Activated T-helper 17 cell treated with anti-CD3 and anti-CD28 coated beads, Interleukin-2, amount 50 U/mL, for 72 hours (primary cell): ENCODE results near the gene C22orf15. TPM values are rescaled to one million over a fixed set of nuclear protein-coding genes. Genes with fewer than 3 reads are reported as not detected.
"Not testable (repeated sequence)": the region's sequence is repeated elsewhere in the genome, so short reads cannot be mapped to it uniquely, and the experiment has no call there.

Experiments used
- ATAC-seq: fragments of 150-1000 bp; cut with Tn5 transposase; replicated peaks from 2 replicates; pipeline ENCODE4 v1.10.0; 2021; ENCODE audit warnings: mild to moderate bottlenecking, moderate library complexity
- H3K27ac Mint-ChIP-seq: one replicate; pipeline ENCODE4 v1.8.0; 2022; ENCODE audit warnings: mixed read lengths
- H3K27me3 Mint-ChIP-seq: one replicate; pipeline ENCODE4 v1.8.0; 2022; ENCODE audit warnings: mixed read lengths
- H3K36me3 Mint-ChIP-seq: one replicate; pipeline ENCODE4 v1.8.0; 2022; ENCODE audit warnings: low read depth, mild to moderate bottlenecking, mixed read lengths
- H3K4me1 Mint-ChIP-seq: one replicate; pipeline ENCODE4 v1.8.0; 2022; ENCODE audit warnings: mixed read lengths
- H3K4me3 Mint-ChIP-seq: one replicate; pipeline ENCODE4 v1.8.0; 2022; ENCODE audit warnings: mild to moderate bottlenecking, mixed read lengths
- H3K9me3 Mint-ChIP-seq: one replicate; pipeline ENCODE4 v1.8.0; 2022; ENCODE audit warnings: mixed read lengths
- total RNA-seq, 2 donors: library from RNA; stranded (reverse); gene quantifications; one replicate each; pipeline ENCODE4 v1.2.3, GENCODE V29; 2022

The C22orf15 gene
- total RNA-seq = not detected

GRCh38 chr22:23762842-23763578 lies at the start of gene C22orf15:
TSS of gene C22orf15 (plus strand) at chr22:23762990. CDS start at chr22:23763307, 317 bp downstream.
- H3K27ac Mint-ChIP-seq = peak within 1 kb of the TSS; percentile 30
- H3K36me3 Mint-ChIP-seq = no peaks in the 10 kb centered on the region
- H3K4me1 Mint-ChIP-seq = no peaks in the 10 kb centered on the region
- no peaks in the 10 kb centered on the region for H3K9me3 Mint-ChIP-seq
- no peaks in the 10 kb centered on the region for H3K27me3 Mint-ChIP-seq
- no peak for ATAC-seq
- H3K4me3 Mint-ChIP-seq = peak within 1 kb of the TSS; percentile 52

DNA sequence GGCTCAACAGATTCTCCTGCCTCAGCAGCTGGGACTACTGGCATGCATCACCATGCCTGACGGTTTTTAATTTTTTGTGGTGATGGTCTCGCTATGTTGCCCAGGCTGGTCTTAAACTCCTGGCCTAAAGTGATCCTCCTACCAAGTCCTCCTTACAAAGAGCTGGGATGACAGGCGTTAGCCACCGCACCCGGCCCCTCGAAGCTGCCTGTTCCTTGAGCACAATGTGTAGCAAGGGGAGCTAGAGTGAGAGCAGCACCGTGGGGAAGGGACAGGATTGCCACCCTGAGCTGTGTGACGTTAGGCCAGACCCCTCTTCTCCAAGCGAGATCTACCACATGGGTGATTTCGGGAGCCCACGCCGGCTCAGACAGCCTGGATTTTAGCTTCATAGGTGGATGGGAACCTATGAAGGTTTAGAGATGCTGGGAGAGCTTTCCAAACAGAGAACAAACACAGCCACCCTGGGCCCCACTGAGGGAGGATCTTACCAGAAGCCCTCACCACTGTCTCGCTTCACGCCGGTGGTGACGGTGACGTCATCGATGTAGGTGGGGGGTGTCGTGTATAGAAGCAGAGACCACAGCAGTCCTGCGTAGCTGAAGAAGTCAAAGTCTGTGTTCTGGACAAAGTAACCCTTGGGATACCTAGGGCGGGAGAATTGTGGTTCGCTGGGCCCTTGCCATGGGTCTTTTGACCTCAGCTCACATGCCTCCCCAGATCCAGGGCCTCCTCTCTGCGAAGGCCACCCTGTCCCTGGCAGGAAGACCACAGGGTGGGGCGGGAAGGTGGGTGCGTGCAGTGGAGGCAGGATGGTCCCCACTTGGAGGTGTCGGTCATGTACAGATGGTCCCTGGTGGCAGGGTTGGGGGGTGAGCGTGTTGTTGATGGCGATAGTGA lies 48.8 kb upstream of the C22orf15 start:
- ATAC-seq = no peak
- Mint-ChIP-seq H3K36me3 (peaks cover 52% of the 10 kb centered on the region), H3K4me1 (peaks cover 14% of the 10 kb centered on the region), H3K27ac (no peak overlapping the region), H3K4me3 (no peak overlapping the region), H3K9me3 (no peaks in the 10 kb centered on the region), H3K27me3 (no peaks in the 10 kb centered on the region)

GRCh38 chr22:23714596-23715578 lies 47.9 kb upstream of the C22orf15 start:
- peaks cover 7% of the 10 kb centered on the region for H3K4me1 Mint-ChIP-seq
- H3K9me3 Mint-ChIP-seq = no peaks in the 10 kb centered on the region
- H3K4me3 Mint-ChIP-seq = peak overlapping the region; percentile 72
- H3K27me3 Mint-ChIP-seq = no peaks in the 10 kb centered on the region
- peak overlapping the region; percentile 65 for H3K27ac Mint-ChIP-seq
- H3K36me3 Mint-ChIP-seq = peaks cover 43% of the 10 kb centered on the region
- ATAC-seq = no peak

GRCh38 chr22:23715806-23716375 lies 46.9 kb upstream of the C22orf15 start:
- Mint-ChIP-seq H3K4me3 (peak overlapping the region; percentile 72), H3K27ac (peak overlapping the region; percentile 65), H3K36me3 (peaks cover 33% of the 10 kb centered on the region), H3K27me3 (no peaks in the 10 kb centered on the region), H3K9me3 (no peaks in the 10 kb centered on the region), H3K4me1 (no peaks in the 10 kb centered on the region)
- ATAC-seq = no peak

GRCh38 chr22:23716811-23717801 lies 45.7 kb upstream of the C22orf15 start:
- ATAC-seq = peak; percentile 95
- H3K36me3 Mint-ChIP-seq = peaks cover 20% of the 10 kb centered on the region

GRCh38 chr22:23718371-23719165 lies 44.2 kb upstream of the C22orf15 start:
- Mint-ChIP-seq H3K9me3 (no peaks in the 10 kb centered on the region), H3K27me3 (no peaks in the 10 kb centered on the region), H3K4me3 (no peak overlapping the region), H3K36me3 (peaks cover 9% of the 10 kb centered on the region), H3K4me1 (no peaks in the 10 kb centered on the region), H3K27ac (no peak overlapping the region)
- ATAC-seq = no peak

More at GRCh38 chr22:23716811-23717801, 45.7 kb upstream of the C22orf15 start:
- H3K27me3 Mint-ChIP-seq = no peaks in the 10 kb centered on the region
- H3K9me3 Mint-ChIP-seq = no peaks in the 10 kb centered on the region
- H3K4me1 Mint-ChIP-seq = no peaks in the 10 kb centered on the region
- peak overlapping the region; percentile 72 for H3K4me3 Mint-ChIP-seq
- H3K27ac Mint-ChIP-seq = peak overlapping the region; percentile 87

- Mint-ChIP-seq H3K4me1 (no peaks in the 10 kb centered on the region), H3K9me3 (no peaks in the 10 kb centered on the region), H3K27ac (no peak overlapping the region), H3K4me3 (no peak overlapping the region), H3K36me3 (no peaks in the 10 kb centered on the region), H3K27me3 (no peaks in the 10 kb centered on the region)
- ATAC-seq = no peak
Observed at GRCh38 chr22:23720855-23721254, 41.9 kb upstream of the C22orf15 start.

GRCh38 chr22:23722160-23722559 lies 40.6 kb upstream of the C22orf15 start:
- Mint-ChIP-seq H3K27ac (no peak overlapping the region), H3K9me3 (no peaks in the 10 kb centered on the region), H3K4me1 (no peaks in the 10 kb centered on the region), H3K4me3 (no peak overlapping the region), H3K36me3 (no peaks in the 10 kb centered on the region), H3K27me3 (peaks cover 4% of the 10 kb centered on the region)
- no peak for ATAC-seq

DNA sequence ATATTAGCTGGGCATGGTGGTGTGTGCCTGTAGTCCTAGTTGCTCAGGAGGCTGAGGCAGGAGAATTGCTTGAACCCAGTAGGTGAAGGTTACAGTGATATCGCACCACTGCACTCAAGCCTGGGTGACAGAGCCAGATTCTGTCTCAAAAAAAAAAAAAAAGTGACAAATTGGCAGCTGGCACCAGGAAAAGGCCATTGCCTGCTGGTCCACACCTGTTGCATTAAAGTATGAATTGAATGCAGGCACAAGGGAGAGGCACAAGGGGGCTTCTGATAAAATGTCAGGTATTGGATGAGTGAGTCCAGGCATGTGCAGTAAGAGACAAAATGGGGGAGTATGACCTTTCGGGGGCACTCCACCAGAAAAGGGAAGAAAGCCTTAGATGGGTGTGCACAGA lies 40.1 kb upstream of the C22orf15 start:
- Mint-ChIP-seq H3K27ac (no peak overlapping the region), H3K9me3 (no peaks in the 10 kb centered on the region), H3K36me3 (no peaks in the 10 kb centered on the region), H3K4me1 (no peaks in the 10 kb centered on the region), H3K4me3 (no peak overlapping the region), H3K27me3 (peaks cover 4% of the 10 kb centered on the region)
- no peak for ATAC-seq

- not testable (repeated sequence) for H3K4me1 Mint-ChIP-seq, H3K27me3 Mint-ChIP-seq, H3K27ac Mint-ChIP-seq, H3K9me3 Mint-ChIP-seq, ATAC-seq, H3K36me3 Mint-ChIP-seq, H3K4me3 Mint-ChIP-seq
Observed at GRCh38 chr22:23728108-23728507, 34.7 kb upstream of the C22orf15 start.

GRCh38 chr22:23737696-23738095 lies 25.1 kb upstream of the C22orf15 start:
- Mint-ChIP-seq H3K36me3 (no peaks in the 10 kb centered on the region), H3K27me3 (no peaks in the 10 kb centered on the region), H3K4me1 (no peaks in the 10 kb centered on the region), H3K27ac (no peak overlapping the region), H3K9me3 (no peaks in the 10 kb centered on the region), H3K4me3 (no peak overlapping the region)
- ATAC-seq = no peak

- H3K4me1 Mint-ChIP-seq = no peaks in the 10 kb centered on the region
- H3K27ac Mint-ChIP-seq = no peak overlapping the region
- peaks cover 23% of the 10 kb centered on the region for H3K36me3 Mint-ChIP-seq
Observed at GRCh38 chr22:23742505-23743264, 20.1 kb upstream of the C22orf15 start.

More at GRCh38 chr22:23742505-23743264, 20.1 kb upstream of the C22orf15 start:
- Mint-ChIP-seq H3K9me3 (no peaks in the 10 kb centered on the region), H3K27me3 (no peaks in the 10 kb centered on the region), H3K4me3 (no peak overlapping the region)
- ATAC-seq = no peak
